PC-3 (cell line): Measurements from ENCODE around the gene RIPK3.

ENCODE experiments used
- EZH2 ChIP-seq: fragments of 300-600 bp; sonication (generic); IDR thresholded peaks from one replicate; pipeline ENCODE4 v1.6.1; 2017; ENCODE audit warnings: antibody characterized with exemption, mild to moderate bottlenecking, low read length; ENCODE audit not compliant: unreplicated experiment
- EZH2phosphoT487 ChIP-seq: fragments of 300-600 bp; sonication (generic); IDR thresholded peaks from 2 replicates; pipeline ENCODE4 v1.6.1; 2018; ENCODE audit warnings: mild to moderate bottlenecking, antibody characterized with exemption, low read length, borderline replicate concordance
- TF ChIP-seq, protein P1 (sequence below): fragments of 300-600 bp; sonication (generic); conservative IDR thresholded peaks from 2 replicates; pipeline ENCODE4 v1.5.1; 2017; ENCODE audit warnings: antibody characterized with exemption, low read depth, mild to moderate bottlenecking, low read length

DNA sequence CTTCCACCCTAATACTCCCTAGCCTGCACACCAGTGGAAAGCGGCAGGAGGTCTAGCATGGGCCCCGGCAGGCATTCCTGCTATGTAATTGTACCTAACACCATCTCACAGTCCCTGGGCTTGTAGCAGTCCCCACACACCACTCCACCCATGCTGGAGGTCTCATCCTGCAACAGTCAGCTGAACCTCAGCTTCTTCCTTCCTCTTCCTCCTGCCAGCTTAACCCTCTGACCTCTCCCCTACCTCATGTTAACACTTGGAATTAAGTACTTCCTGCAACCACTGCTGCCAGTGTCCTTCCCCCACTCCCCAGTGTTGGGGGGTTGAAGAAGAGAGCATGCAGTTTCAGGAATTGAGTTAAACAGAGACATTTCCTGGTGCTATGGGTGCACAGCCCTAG, 12.5 kb downstream of the RIPK3 start:
- TF ChIP-seq EZH2 = no peak
- TF ChIP-seq, protein P1, sequence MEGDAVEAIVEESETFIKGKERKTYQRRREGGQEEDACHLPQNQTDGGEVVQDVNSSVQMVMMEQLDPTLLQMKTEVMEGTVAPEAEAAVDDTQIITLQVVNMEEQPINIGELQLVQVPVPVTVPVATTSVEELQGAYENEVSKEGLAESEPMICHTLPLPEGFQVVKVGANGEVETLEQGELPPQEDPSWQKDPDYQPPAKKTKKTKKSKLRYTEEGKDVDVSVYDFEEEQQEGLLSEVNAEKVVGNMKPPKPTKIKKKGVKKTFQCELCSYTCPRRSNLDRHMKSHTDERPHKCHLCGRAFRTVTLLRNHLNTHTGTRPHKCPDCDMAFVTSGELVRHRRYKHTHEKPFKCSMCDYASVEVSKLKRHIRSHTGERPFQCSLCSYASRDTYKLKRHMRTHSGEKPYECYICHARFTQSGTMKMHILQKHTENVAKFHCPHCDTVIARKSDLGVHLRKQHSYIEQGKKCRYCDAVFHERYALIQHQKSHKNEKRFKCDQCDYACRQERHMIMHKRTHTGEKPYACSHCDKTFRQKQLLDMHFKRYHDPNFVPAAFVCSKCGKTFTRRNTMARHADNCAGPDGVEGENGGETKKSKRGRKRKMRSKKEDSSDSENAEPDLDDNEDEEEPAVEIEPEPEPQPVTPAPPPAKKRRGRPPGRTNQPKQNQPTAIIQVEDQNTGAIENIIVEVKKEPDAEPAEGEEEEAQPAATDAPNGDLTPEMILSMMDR = no peak
- no peak for TF ChIP-seq EZH2phosphoT487
